ENCODE data around the gene STRA8. TPM values are rescaled to one million over a fixed set of nuclear protein-coding genes. Genes with fewer than 3 reads are reported as not detected.

STRA8 gene
- total RNA-seq, 1 donor from 2014 or later: not detected

DNA sequence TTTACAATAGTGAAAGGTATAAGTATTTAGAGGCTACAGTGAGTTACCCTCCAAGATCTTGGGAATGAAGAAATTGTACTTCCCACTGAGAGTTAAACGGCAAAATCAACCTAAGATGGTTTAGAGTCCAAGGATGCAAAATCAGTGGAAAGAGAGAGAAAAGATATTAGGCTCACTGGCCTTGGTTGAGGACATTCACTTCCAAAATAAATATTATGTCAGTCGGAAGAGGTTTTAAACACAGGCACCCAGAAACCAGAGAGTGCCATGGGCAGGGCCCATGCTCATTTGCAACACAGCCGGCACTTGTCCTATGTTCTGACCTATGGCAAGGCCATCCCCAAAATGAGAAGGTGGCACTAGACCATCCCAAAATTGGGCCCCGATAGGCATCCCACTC, 18.5 kb upstream of the STRA8 start:
- TF ChIP-seq, protein P1, sequence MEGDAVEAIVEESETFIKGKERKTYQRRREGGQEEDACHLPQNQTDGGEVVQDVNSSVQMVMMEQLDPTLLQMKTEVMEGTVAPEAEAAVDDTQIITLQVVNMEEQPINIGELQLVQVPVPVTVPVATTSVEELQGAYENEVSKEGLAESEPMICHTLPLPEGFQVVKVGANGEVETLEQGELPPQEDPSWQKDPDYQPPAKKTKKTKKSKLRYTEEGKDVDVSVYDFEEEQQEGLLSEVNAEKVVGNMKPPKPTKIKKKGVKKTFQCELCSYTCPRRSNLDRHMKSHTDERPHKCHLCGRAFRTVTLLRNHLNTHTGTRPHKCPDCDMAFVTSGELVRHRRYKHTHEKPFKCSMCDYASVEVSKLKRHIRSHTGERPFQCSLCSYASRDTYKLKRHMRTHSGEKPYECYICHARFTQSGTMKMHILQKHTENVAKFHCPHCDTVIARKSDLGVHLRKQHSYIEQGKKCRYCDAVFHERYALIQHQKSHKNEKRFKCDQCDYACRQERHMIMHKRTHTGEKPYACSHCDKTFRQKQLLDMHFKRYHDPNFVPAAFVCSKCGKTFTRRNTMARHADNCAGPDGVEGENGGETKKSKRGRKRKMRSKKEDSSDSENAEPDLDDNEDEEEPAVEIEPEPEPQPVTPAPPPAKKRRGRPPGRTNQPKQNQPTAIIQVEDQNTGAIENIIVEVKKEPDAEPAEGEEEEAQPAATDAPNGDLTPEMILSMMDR (IDR thresholded peaks at IDR 0.05): no peak
- H3K27me3 ChIP-seq: no peaks in the 10 kb centered on the region
- no peak overlapping the region for H3K4me3 ChIP-seq
- H3K36me3 ChIP-seq: no peaks in the 10 kb centered on the region
- no peaks in the 10 kb centered on the region for H3K9me3 ChIP-seq
- DNase-seq (ENCODE audit: low spot score in 2 of 2): no peak
- intact Hi-C loops (cut with DNase I): no loop called here
- H3K4me1 ChIP-seq: peaks cover 0 to 2% of the 10 kb centered on the region in 2 donors
- H3K27ac ChIP-seq: no peak overlapping the region

DNA sequence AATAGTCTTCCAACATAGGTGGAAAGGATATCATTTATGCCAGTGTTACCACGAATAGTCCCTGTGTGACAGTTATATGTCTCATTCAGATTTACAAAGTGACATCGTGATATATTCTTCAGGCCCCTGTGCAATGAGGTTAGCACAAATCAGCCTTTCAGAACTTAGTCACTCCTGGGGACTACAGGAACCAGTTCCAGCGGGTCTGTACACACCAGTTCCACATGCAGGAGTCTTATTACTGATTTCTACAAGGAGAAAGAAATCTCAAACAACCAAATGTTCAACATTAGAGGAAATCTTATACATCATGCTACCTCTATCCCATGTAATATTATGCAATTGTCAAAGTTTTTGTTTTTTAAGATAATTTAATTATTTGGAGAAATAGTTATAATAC, 17.9 kb upstream of the STRA8 start:
- H3K27ac ChIP-seq: no peak overlapping the region

DNA sequence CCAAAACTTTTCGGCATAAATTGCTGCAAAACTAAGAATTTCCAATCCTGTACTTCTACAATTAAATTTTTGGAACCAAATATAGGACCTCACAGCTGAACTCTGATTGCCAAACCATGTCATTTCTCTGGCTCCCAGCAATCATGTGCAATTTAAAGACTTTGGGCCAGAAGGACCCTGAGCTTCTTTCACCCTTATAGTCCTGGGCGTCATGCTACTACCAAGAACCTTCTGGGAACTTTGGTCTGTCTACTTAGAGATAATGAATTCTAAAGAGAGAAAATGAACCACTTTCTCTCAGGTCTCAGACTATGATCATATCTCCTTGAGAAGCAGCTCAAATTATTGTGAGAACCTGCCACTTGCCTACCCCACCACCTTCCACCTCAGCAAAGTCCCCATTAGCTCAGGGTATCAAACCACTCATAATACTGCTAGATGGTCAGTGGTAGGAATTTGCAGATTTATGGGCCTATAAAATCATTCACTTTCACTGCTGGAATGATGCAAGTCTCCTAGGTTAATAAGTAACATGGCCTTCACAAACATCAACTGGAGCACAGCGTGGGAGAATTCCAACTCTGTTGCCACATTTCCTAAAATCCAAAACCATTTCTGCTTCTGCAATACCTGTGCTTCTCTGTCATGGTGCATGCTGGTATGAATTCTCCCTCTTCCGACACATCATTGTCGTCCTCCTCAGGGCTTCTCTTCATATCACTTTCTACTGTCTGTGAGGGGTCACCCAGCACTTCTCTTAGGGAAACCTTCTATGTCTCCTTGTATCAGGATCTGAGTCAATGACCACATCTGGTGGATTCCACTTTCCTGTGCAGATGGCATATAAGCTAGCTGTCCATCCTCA, 15.8 kb upstream of the STRA8 start:
- no peaks in the 10 kb centered on the region for H3K9me3 ChIP-seq
- H3K4me1 ChIP-seq: no peaks in the 10 kb centered on the region
- H3K36me3 ChIP-seq: no peaks in the 10 kb centered on the region
- TF ChIP-seq, protein P1 (IDR thresholded peaks at IDR 0.05): no peak
- H3K27ac ChIP-seq: no peak overlapping the region
- no peaks in the 10 kb centered on the region for H3K27me3 ChIP-seq
- H3K4me3 ChIP-seq: no peak overlapping the region
- no peak for DNase-seq (ENCODE audit: low spot score in 2 of 2)
- intact Hi-C loops (cut with DNase I): no loop called here

More for the DNA sequence above, 17.9 kb upstream of the STRA8 start:
- H3K9me3 ChIP-seq: no peaks in the 10 kb centered on the region
- intact Hi-C loops (cut with DNase I): no loop called here
- H3K36me3 ChIP-seq: no peaks in the 10 kb centered on the region
- TF ChIP-seq, protein P1 (IDR thresholded peaks at IDR 0.05): no peak
- no peak for DNase-seq (ENCODE audit: low spot score in 2 of 2)
- H3K4me3 ChIP-seq: no peak overlapping the region
- no peaks in the 10 kb centered on the region for H3K4me1 ChIP-seq
- no peaks in the 10 kb centered on the region for H3K27me3 ChIP-seq

DNA sequence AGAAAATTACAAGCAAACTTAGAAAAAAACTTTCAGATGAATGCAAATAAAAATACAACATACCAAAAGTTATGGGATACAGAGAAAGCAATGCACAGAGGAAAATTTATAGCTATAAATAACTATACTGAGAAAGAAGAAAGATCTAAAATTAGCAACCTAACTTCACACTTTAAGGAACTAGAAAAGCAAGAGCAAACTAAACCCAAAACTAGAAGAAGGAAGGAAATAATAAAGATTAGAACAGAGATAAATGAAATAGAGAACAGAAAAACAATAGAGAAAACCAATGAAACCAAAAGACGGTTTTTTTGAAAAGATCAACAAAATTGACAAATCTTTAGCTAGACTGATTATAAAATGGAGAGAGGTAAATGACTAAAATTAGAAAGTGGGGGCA, 9.6 kb upstream of the STRA8 start:
- DNase-seq (ENCODE audit: low spot score in 2 of 2): no peak
- Histone ChIP-seq H3K27ac (no peak overlapping the region), H3K4me3 (no peak overlapping the region), H3K9me3 (no peaks in the 10 kb centered on the region), H3K36me3 (no peaks in the 10 kb centered on the region), H3K4me1 (no peaks in the 10 kb centered on the region), H3K27me3 (no peaks in the 10 kb centered on the region)
- intact Hi-C loops (cut with DNase I): no loop called here
- TF ChIP-seq, protein P1 (IDR thresholded peaks at IDR 0.05): no peak

DNA sequence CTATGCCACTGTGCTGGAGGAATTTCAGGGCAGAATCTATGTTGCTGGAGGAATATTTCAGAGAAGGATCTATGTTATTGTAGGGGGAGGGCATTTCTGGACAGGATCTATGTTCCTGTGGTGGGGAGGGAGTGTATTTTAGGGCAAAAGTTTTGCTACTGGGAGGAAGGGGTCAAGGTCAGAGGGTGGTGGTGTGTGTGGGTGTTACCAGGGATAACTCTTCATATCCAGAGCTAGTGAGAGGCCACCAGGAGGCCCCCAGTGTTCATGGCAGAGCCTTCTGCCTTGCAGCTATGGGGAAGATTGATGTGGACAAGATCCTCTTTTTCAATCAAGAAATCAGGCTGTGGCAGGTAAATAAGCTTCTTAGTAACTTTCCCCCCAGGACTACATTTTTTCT, 2.0 kb upstream of the STRA8 start:
- no peaks in the 10 kb centered on the region for H3K4me1 ChIP-seq
- H3K27me3 ChIP-seq: no peaks in the 10 kb centered on the region
- H3K4me3 ChIP-seq: no peak overlapping the region
- no peak for DNase-seq (ENCODE audit: low spot score in 2 of 2)
- TF ChIP-seq, protein P1 (IDR thresholded peaks at IDR 0.05): no peak
- intact Hi-C loops (cut with DNase I): no loop called here
- no peaks in the 10 kb centered on the region for H3K36me3 ChIP-seq
- no peaks in the 10 kb centered on the region for H3K9me3 ChIP-seq
- H3K27ac ChIP-seq: no peak overlapping the region
